ENCODE measurements around the gene DDX1.

The DDX1 gene

GRCh38 chr2:15647622-15648590, 56.2 kb downstream of the DDX1 start:
- DNase-seq: no peak

- no peak for DNase-seq
Measured at GRCh38 chr2:15648593-15649525, 57.2 kb downstream of the DDX1 start.

- no peak for DNase-seq
Measured at GRCh38 chr2:15649561-15650255, 58.0 kb downstream of the DDX1 start.

GRCh38 chr2:15650616-15651366, 59.1 kb downstream of the DDX1 start:
- no peak for DNase-seq

DNA sequence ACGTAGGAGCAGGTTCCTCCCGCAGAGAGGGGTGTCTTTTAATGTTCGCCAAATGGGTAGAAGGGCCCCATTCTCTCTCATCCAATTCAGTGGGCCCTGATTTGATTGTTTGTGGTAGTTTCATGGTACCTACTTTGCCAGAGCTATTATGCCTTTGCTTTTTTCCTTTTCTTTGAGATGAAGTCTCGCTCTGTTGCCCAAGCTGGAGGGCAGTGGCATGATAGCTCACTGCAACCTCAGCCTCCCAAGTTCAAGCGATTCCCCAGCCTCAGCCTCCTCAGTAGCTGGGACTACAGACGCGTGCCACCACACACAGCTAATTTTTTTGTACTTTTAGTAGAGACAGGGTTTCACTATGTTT, 59.7 kb downstream of the DDX1 start:
- DNase-seq: no peak

- no peak for DNase-seq
Measured at GRCh38 chr2:15652252-15652651, 60.6 kb downstream of the DDX1 start.

GRCh38 chr2:15652801-15653200, 61.1 kb downstream of the DDX1 start:
- DNase-seq: no peak

GRCh38 chr2:15653806-15654726, 62.4 kb downstream of the DDX1 start:
- DNase-seq: no peak

DNA sequence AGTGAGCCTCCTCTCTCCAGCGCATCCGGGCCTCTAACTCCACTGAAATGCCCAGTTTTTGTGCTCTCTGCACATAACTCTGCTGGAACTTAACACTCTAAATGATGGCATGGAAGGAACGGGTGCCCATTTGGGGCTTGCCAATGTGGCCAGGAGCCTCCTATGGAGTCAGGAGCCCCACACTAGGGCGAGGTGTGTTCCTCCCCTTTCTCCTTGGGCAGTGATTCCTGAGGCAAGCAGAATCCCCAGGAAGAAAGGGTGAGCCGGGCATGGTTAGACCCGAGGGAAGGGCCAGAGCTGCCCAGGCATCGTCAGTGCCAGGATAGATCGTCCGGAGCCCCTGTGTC, 63.0 kb downstream of the DDX1 start:
- DNase-seq: no peak

- no peak for DNase-seq
Measured at GRCh38 chr2:15655123-15655887, 63.6 kb downstream of the DDX1 start.

- DNase-seq: no peak
Measured at GRCh38 chr2:15656090-15656489, 64.4 kb downstream of the DDX1 start.

GRCh38 chr2:15657759-15658158, 66.1 kb downstream of the DDX1 start:
- DNase-seq: no peak

GRCh38 chr2:15658911-15659310, 67.2 kb downstream of the DDX1 start:
- no peak for DNase-seq

DNA sequence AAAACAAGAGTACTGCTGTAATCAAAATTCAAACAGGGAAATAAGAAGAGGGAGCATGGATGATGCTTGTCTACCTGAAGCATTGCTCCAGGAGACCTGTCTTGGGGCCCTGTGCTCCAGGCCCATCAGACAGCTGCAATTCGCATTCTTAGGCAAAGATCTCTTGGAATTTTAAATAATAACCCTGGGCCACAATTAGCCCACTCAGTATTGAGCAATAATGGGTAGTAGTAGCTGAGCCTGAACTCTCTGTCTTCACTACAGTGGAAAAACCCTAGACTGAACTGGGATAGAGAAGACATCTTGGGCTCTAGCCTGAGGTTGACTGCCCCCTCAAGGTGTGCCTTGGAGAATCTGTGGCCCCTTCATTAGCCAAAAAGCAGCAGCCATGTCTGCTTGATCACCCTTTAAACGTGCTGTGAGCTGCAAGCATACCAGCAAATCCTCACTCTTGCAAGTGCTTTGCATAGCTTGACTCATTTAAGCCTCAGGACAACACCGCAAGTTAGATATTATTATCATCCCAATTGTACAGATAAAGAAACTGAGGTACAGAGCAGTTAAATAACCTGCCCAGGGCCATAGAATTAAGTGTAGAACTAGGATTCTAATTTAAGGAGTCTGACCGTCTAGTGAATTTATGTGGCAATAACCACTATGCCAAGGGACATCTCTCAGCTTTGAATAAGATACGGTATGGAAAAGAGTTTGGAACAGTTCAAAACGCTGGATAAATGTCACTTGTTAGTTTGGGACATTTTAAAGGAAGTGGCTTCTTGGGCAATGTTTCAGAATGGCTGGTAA, 69.0 kb downstream of the DDX1 start:
- no peak for DNase-seq

DNA sequence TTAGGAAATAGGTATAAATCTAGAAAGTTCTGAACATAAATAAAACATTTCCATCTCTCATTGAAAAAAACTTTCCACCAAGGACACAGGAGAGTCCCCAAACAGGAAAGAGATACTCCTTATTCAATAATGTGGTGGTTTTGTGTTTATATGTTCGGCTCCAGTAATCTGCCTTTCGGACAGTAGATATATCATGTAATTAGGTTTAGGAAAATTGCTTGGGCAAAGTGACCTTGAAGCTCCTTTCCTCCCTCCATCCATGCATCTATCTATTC, 69.6 kb downstream of the DDX1 start:
- no peak for DNase-seq

- DNase-seq: no peak
Measured at GRCh38 chr2:15662026-15662425, 70.4 kb downstream of the DDX1 start.

- DNase-seq: no peak
Measured at GRCh38 chr2:15662579-15662978, 70.9 kb downstream of the DDX1 start.

- DNase-seq: no peak
Measured at GRCh38 chr2:15663802-15664201, 72.1 kb downstream of the DDX1 start.

- no peak for DNase-seq
Measured at GRCh38 chr2:15664273-15665066, 72.8 kb downstream of the DDX1 start.
